Heart left ventricle (tissue), 13 donors: ENCODE data around the gene KCNIP3.
"Not testable (repeated sequence)": the region's sequence is repeated elsewhere in the genome, so short reads cannot be mapped to it uniquely, and the experiment has no call there.

Experiments
- POLR2A ChIP-seq, 2 donors: fragments of 450-650 bp; IDR thresholded peaks; one replicate each; pipeline ENCODE4 v1.6.1; 2017; ENCODE audit warnings: antibody characterized with exemption in 2 of 2, mild to moderate bottlenecking in 2 of 2, moderate library complexity in 2 of 2
- TF ChIP-seq, protein P1 (sequence below), 12 donors: fragments of 200-600 bp; sonication (generic) in 4 of 12; IDR thresholded peaks; one replicate each; pipeline versions ENCODE4 v1.5.0 to v1.8.0; 2018 to 2022; ENCODE audit warnings: antibody characterized with exemption in 12 of 12, mild to moderate bottlenecking in 5 of 12
- donor health status: ischemic (EF 13 %, LVEDD 7.1; RV severe dilation, severe dysfunction).
- donor health status: DM: no; HTN: yes; CAD: no.
- donor health status: DM: no; HTN: no; CAD: no.
- donor health status: ischemic (EF 25% LVEDD 6.9; RV normal size, moderate dysfunction).
- donor health status: ischemic (EF 25% LVEDD 5.7; RV mildly dilated, moderate dysfunction).
- donor health status: ischemic (EF 35%, LVEDD 5.7; RV mildly dilated, moderate dysfunction).
- donor health status: nonischemic (EF 11% LVEDD 7.7; RV severe dilation, severe dysfunction).
- donor health status: DM: yes; HTN: yes; CAD: no.
- donor health status: PGD.
- donor health status: ischemic (EF 29% LVEDD 5.4; RV normal size, mild dysfunction).
- donor health status: nonischemic (EF 23%, LVEDD 6.1; RV moderate dilation, normal function).

DNA sequence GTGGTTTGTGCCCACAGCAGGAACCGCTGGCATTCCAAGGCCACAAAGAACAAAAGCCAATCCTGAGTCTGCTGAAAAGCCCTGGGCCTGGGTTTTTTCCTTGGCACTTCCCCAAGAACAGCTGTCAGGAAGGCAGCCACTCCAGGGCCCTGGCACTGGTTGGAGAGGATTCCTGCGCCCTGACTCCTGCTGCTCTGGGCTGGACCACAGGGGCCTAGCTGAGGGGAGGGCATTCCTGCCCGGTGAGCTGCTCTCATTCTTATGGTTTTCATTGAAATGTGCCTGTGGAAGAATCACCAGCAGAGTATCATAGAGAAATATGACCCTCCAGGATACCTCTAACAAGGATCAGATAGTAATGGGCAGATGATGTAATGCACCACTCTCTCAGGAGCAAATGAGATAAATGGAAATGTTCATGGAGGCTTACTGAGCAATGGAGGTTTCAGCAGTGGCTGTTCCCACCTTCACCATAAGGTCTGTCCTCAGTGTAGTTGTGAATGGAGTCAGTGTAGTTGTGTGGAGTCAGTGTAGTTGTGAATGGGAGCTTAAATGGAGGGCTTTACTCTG is 137.4 kb downstream of the KCNIP3 start:
- TF ChIP-seq, protein P1, sequence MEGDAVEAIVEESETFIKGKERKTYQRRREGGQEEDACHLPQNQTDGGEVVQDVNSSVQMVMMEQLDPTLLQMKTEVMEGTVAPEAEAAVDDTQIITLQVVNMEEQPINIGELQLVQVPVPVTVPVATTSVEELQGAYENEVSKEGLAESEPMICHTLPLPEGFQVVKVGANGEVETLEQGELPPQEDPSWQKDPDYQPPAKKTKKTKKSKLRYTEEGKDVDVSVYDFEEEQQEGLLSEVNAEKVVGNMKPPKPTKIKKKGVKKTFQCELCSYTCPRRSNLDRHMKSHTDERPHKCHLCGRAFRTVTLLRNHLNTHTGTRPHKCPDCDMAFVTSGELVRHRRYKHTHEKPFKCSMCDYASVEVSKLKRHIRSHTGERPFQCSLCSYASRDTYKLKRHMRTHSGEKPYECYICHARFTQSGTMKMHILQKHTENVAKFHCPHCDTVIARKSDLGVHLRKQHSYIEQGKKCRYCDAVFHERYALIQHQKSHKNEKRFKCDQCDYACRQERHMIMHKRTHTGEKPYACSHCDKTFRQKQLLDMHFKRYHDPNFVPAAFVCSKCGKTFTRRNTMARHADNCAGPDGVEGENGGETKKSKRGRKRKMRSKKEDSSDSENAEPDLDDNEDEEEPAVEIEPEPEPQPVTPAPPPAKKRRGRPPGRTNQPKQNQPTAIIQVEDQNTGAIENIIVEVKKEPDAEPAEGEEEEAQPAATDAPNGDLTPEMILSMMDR (IDR thresholded peaks at IDR 0.05), result not testable (repeated sequence)
- TF ChIP-seq POLR2A (IDR thresholded peaks at IDR 0.05), result not testable (repeated sequence)
